T-helper 2 cell (primary cell): ENCODE measurements around the gene FAM240B.

Experiments used
- DNase-seq, 5 experiments: peaks; one replicate each; pipeline versions ENCODE4 v3.0.0 to v3.0.0-alpha.2; 2012 to 2022
- total RNA-seq, 2 donors: gene quantifications; one replicate each; lab custom pipeline; 2026; lab: John Stamatoyannopoulos, UW

Gene FAM240B
- total RNA-seq = 0 reads per million in 2 donors

GRCh38 chr9:38720083-38720745 is at the start of gene FAM240B:
Gene FAM240B, minus strand, starts transcription at chr9:38720133. Its CDS starts 16,134 bp downstream, at chr9:38703999.
- no peak for DNase-seq

DNA sequence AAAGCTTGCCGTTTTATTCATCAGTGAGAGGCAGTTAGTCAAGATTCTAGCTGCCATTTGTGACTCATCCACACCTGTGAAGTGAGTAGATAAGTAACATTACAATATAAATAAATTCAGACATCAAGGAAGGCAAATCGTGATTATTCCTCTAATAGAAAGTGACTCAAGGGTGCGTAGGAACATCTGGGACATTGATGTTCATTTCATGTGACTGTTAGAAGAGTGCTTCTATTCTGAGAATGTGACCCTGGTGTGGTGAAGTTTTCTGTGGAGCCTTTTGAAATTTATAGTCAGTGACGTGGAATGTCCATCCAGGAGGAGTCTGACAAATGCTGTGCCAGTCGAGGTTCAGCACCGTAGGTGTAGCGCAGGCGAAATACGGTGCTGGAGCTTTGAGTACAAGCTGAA is 48.4 kb upstream of the FAM240B start:
- no peak for DNase-seq

- DNase-seq = no peak
These were observed 45.2 kb upstream of the FAM240B start for GRCh38 chr9:38765101-38765500.

- DNase-seq = no peak
These were observed 42.1 kb upstream of the FAM240B start for GRCh38 chr9:38761999-38762398.

DNA sequence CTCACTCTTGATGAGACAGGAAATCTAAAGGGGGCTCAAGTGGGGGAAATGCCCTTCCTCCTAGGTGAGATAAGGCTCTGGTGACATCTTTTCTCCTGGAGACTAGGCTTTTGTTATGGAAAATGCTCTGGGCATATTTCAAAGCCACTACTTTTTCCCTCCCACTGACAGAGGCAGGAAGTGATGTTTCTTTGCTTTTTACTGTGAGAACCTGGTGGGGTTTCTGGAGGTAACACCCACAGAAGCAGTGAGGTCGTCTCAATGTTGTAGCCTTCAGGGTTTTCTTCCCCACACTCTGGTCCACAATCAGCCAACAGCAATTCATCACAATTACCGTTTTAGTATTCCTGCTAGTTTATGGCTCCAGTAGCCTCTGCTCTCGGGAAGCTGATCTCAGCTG is 41.4 kb upstream of the FAM240B start:
- no peak for DNase-seq

DNA sequence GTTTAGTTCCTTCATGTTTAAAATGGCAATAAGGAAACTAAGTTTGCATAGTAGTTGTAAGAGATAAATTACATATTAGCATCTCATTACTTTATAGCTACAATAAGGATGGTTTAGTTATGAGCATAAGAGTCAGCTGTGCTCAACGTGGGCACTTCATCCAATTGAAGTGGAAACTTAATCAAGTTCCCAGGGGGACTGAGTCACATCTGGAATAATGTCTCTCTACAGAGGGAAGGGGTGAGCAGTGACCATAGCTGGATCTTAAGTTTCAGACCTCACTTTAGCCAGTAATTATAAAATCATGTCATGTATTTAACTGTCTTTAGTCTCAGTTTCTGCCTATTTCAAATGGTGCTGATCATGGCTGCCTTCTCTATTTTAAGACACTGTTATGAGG is 36.8 kb upstream of the FAM240B start:
- DNase-seq = no peak

- DNase-seq = no peak
These were observed 28.0 kb upstream of the FAM240B start for GRCh38 chr9:38747941-38748340.

- DNase-seq = no peak
These were observed 27.1 kb upstream of the FAM240B start for GRCh38 chr9:38747067-38747466.

- no peak for DNase-seq
These were observed 26.4 kb upstream of the FAM240B start for GRCh38 chr9:38746303-38746702.

- DNase-seq = no peak
These were observed 24.6 kb upstream of the FAM240B start for GRCh38 chr9:38744484-38744883.

GRCh38 chr9:38737246-38737645 is 17.3 kb upstream of the FAM240B start:
- no peak for DNase-seq

GRCh38 chr9:38734831-38735230 is 14.9 kb upstream of the FAM240B start:
- DNase-seq = no peak

DNA sequence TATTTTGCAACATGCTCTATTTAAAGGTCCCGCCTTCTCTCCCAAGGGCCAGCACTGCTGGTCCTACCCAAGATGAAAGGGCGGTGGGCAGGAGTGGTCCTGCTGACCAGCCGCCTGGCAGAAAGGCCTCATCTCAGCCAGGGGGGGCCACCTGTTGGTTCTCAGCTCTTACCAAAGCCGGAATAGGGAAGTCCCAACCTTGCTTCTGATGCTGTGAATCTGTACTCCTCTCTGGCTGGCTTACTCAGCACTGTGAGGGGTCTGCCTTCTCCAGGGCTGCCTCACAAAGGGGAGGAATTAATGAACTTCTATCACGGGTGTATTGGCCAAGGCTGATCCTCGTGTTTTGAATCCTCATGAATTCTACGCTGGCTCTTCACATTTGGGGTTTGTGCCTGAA is 13.6 kb upstream of the FAM240B start:
- no peak for DNase-seq

- no peak for DNase-seq
These were observed 13.0 kb upstream of the FAM240B start for GRCh38 chr9:38732885-38733284.

GRCh38 chr9:38727497-38728001 is 7.6 kb upstream of the FAM240B start:
- no peak for DNase-seq

DNA sequence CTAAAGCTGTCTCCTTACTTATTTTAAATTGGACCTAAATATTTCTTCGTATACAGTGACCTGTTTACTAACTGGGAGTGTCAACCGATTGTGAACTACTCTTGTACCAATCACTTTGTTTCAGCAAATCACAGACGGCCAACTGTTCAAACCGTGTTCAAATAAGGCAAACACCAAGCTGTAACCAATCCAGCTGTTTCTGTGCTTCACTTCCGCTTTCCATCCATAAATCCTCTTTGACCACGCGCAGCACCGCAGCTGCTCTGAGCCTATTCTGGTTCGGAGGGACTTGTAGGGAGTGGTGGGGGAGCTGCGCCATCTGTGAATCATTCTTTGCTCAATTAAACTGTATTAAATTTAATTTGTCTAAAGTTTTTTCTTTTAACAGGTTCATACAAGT is 4.8 kb upstream of the FAM240B start:
- DNase-seq = no peak

GRCh38 chr9:38718148-38718547 is 1.8 kb downstream of the FAM240B start:
- no peak for DNase-seq

DNA sequence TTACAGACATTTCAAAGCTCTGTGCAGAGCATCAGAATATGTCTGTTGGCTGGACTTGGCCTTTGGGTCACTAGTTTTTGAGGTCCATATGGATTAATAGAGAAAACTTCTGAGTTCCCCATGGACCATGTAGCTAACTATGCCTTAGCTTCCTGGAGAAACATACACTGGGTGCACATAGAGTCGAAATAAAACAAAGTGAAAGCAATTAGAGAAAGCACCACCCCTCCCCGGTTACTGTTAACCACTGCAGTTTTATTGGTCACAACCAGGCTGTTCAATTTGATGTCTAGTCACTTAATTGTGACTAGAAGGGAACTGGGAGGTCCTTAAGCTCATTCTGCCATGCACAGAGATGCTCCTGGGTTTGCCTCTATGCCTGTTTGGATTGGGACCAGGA is 4.2 kb downstream of the FAM240B start:
- no peak for DNase-seq

DNA sequence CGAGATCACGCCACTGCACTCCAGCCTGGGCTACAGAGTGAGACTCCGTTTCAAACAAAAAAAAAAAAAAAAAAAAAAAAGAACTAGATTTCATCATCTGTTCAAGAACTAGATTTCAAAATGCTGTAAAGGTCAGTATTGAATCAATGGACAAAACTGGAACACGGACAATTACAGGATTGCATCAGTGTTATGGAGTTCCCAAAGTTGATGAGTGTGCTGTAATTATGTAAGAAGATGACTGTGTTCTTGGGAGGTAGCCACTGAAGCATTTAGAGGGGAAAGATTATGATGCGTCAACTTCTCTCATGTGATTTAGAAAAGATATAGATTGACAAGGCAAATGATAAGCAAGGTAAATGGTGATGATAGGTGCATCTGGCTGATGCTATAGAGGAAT is 6.5 kb downstream of the FAM240B start:
- DNase-seq = no peak

DNA sequence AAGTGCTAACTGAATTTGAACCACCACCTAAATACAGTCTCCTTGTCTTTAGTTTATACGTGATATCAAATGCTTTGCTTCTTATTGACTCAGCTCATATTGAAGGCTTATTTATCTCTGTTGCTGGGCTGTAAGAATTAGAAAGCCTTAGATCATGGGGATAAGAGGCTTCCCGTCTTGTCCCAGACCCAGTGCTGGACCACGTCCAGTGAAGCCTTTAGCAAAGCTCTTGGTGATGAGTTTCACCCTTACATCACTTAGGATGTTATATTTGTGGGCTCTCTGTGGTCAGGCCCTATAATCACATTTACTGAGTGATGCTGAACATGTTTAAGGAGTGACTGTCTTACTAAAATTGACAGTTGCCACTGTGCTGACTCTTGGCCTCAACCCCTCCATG is 11.2 kb downstream of the FAM240B start:
- DNase-seq = no peak

- DNase-seq = no peak
These were observed 11.9 kb downstream of the FAM240B start for GRCh38 chr9:38707885-38708637.

DNA sequence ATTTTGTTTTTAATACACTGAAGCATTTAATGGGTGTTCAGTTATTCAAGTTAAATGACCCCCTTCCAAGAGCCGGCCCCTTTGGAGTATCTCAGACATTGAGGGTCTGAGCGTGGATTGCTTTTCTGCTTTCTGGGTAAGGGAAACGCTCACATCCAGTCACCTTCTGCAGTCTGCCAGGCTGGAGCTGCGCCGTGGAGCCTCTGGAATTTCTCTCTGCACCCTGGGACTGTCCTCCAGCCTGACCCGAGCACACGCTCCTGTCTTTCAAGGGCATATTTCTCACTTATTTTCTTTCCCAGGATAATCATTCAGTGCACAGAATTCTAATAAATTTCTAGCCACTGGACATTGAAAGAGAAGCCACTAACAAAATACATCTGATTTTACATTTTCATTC is 13.4 kb downstream of the FAM240B start:
- no peak for DNase-seq

GRCh38 chr9:38705917-38706316 is 14.0 kb downstream of the FAM240B start:
- DNase-seq = no peak

GRCh38 chr9:38700695-38701094 is 19.2 kb downstream of the FAM240B start:
- no peak for DNase-seq
